ENCODE data around the gene COA3.

COA3 gene

GRCh38 chr17:42748908-42749798 is 49.4 kb downstream of the COA3 start:
- no peak for DNase-seq

- no peak for DNase-seq
These were observed 50.1 kb downstream of the COA3 start for GRCh38 chr17:42748202-42748907.

Data from NCI-H526 treated with DMSO at 0.1 percent for 48 hours (cell line).